HG03066 (cell line): ENCODE results near the gene JMJD1C.
"Not testable (repeated sequence)": the region's sequence is repeated elsewhere in the genome, so short reads cannot be mapped to it uniquely, and the experiment has no call there.

Source experiments
- ATAC-seq: cut with Tn5 transposase; IDR thresholded peaks from one replicate; pipeline ENCODE4 v1.9.1; 2021; ENCODE audit warnings: low read depth; ENCODE audit not compliant: unreplicated experiment

The JMJD1C gene

GRCh38 chr10:63153868-63154545 lies 311.8 kb downstream of the JMJD1C start:
- ATAC-seq = not testable (repeated sequence)

- no peak for ATAC-seq
These were observed 315.0 kb downstream of the JMJD1C start for GRCh38 chr10:63150745-63151144.

- ATAC-seq = no peak
These were observed 319.3 kb downstream of the JMJD1C start for GRCh38 chr10:63146503-63146902.

GRCh38 chr10:63145782-63146181 lies 320.0 kb downstream of the JMJD1C start:
- ATAC-seq = no peak

GRCh38 chr10:63143987-63144386 lies 321.8 kb downstream of the JMJD1C start:
- no peak for ATAC-seq

GRCh38 chr10:63142136-63142535 lies 323.6 kb downstream of the JMJD1C start:
- no peak for ATAC-seq

- no peak for ATAC-seq
These were observed 325.7 kb downstream of the JMJD1C start for GRCh38 chr10:63140077-63140476.

GRCh38 chr10:63137306-63137705 lies 328.5 kb downstream of the JMJD1C start:
- ATAC-seq = no peak

- ATAC-seq = no peak
These were observed 331.8 kb downstream of the JMJD1C start for GRCh38 chr10:63133821-63134557.

GRCh38 chr10:63133056-63133820 lies 332.5 kb downstream of the JMJD1C start, which contains the start of gene NRBF2:
Gene NRBF2 (plus strand): TSS chr10:63133328. CDS start chr10:63133471, 143 bp downstream.
- peak; percentile 96 for ATAC-seq

- ATAC-seq = no peak
These were observed 333.1 kb downstream of the JMJD1C start for GRCh38 chr10:63132651-63133055.

GRCh38 chr10:63129888-63130287 lies 335.9 kb downstream of the JMJD1C start:
- ATAC-seq = no peak

- ATAC-seq = no peak
These were observed 337.3 kb downstream of the JMJD1C start for GRCh38 chr10:63128443-63128842.

GRCh38 chr10:63125459-63125858 lies 340.3 kb downstream of the JMJD1C start:
- ATAC-seq = no peak

GRCh38 chr10:63123727-63124362 lies 341.9 kb downstream of the JMJD1C start:
- no peak for ATAC-seq

GRCh38 chr10:63120554-63120953 lies 345.2 kb downstream of the JMJD1C start:
- no peak for ATAC-seq

- no peak for ATAC-seq
These were observed 346.7 kb downstream of the JMJD1C start for GRCh38 chr10:63119041-63119440.
